ENCODE data around the gene GRAMD1C.

GRAMD1C gene

DNA sequence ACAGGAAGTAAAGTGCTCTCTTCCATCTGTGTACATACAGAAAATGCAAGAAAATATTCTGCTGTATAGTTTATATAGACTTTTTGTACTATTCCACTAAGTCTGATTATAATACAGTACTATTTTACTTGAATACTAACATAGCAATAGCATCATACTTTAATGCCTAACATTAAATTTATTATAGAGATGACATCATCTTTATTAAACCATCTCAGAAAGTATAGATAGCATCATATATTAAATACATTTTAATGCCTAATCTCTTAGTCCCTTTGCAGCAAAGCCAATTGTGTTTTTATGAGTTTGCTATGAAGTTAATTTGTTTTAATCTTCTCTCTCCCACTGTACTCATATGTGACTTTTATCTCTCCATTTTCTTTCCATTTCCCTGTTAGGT, 69.5 kb downstream of the GRAMD1C start:
- no peak overlapping the region for H2BK5ac ChIP-seq (ENCODE audit: low read length)
- no peak overlapping the region for H3K23ac ChIP-seq (ENCODE audit: low read length)
- no peak overlapping the region for H4K5ac ChIP-seq (ENCODE audit: low read length)
- H3K79me1 ChIP-seq (ENCODE audit: low read length): no peaks in the 10 kb centered on the region
- H3K4me1 ChIP-seq (ENCODE audit: control insufficient read depth, low read depth, low read length): no peaks in the 10 kb centered on the region
- no peak overlapping the region for H3K27ac ChIP-seq (ENCODE audit: low read depth, low read length)
- no peak overlapping the region for H3K9ac ChIP-seq (ENCODE audit: low read length)
- H3K4me3 ChIP-seq (ENCODE audit: low read length): no peak overlapping the region
- no peak overlapping the region for H4K8ac ChIP-seq (ENCODE audit: low read depth, low read length)
- DNase-seq: no peak
- H2BK120ac ChIP-seq (ENCODE audit: low read depth, low read length): no peak overlapping the region
- H2AK5ac ChIP-seq (ENCODE audit: low read length): no peak overlapping the region
- no peak overlapping the region for H2BK15ac ChIP-seq (replicated peaks; ENCODE audit: low read depth)
- no peaks in the 10 kb centered on the region for H3K79me2 ChIP-seq (ENCODE audit: control insufficient read depth, insufficient read depth, low read length)
- H3K4me2 ChIP-seq (ENCODE audit: low read length): no peak overlapping the region
- no peaks in the 10 kb centered on the region for H3K36me3 ChIP-seq (ENCODE audit: control insufficient read depth, insufficient read depth, low read length)
- H3K18ac ChIP-seq (ENCODE audit: low read length): no peak overlapping the region
- H3K4ac ChIP-seq (ENCODE audit: low read depth, low read length): no peak overlapping the region
- no peaks in the 10 kb centered on the region for H3K27me3 ChIP-seq (ENCODE audit: insufficient read depth, low read length, poor library complexity)
- no peak overlapping the region for H3K56ac ChIP-seq (ENCODE audit: low read length)

- no peak for DNase-seq
- Histone ChIP-seq H3K27ac (ENCODE audit: low read depth, low read length) (no peak overlapping the region), H2AK5ac (ENCODE audit: low read length) (no peak overlapping the region), H3K18ac (ENCODE audit: low read length) (no peak overlapping the region), H2BK5ac (ENCODE audit: low read length) (no peak overlapping the region), H3K36me3 (ENCODE audit: control insufficient read depth, insufficient read depth, low read length) (no peaks in the 10 kb centered on the region), H3K79me2 (ENCODE audit: control insufficient read depth, insufficient read depth, low read length) (no peaks in the 10 kb centered on the region), H3K4me3 (ENCODE audit: low read length) (no peak overlapping the region), H3K4me2 (ENCODE audit: low read length) (no peak overlapping the region), H2BK15ac (replicated peaks; ENCODE audit: low read depth) (no peak overlapping the region), H3K27me3 (ENCODE audit: insufficient read depth, low read length, poor library complexity) (no peaks in the 10 kb centered on the region), H3K79me1 (ENCODE audit: low read length) (no peaks in the 10 kb centered on the region), H2BK120ac (ENCODE audit: low read depth, low read length) (no peak overlapping the region), H4K5ac (ENCODE audit: low read length) (no peak overlapping the region), H3K56ac (ENCODE audit: low read length) (no peak overlapping the region), H3K4ac (ENCODE audit: low read depth, low read length) (no peak overlapping the region), H3K9ac (ENCODE audit: low read length) (no peak overlapping the region), H4K8ac (ENCODE audit: low read depth, low read length) (no peak overlapping the region), H3K4me1 (ENCODE audit: control insufficient read depth, low read depth, low read length) (no peaks in the 10 kb centered on the region), H3K23ac (ENCODE audit: low read length) (no peak overlapping the region)
- WGBS (ENCODE audit: extremely low coverage, insufficient coverage, low lambda C conversion rate): no CpG with 5 or more reads among the region's 5 CpGs
Observed at GRCh38 chr3:113910966-113911365, 72.4 kb downstream of the GRAMD1C start.

GRCh38 chr3:113912552-113913236, 74.1 kb downstream of the GRAMD1C start:
- no peak overlapping the region for H2BK120ac ChIP-seq (ENCODE audit: low read depth, low read length)
- peak; percentile 85 for DNase-seq
- H3K36me3 ChIP-seq (ENCODE audit: control insufficient read depth, insufficient read depth, low read length): no peaks in the 10 kb centered on the region
- no peak overlapping the region for H3K56ac ChIP-seq (ENCODE audit: low read length)
- no peaks in the 10 kb centered on the region for H3K79me2 ChIP-seq (ENCODE audit: control insufficient read depth, insufficient read depth, low read length)
- no peak overlapping the region for H3K23ac ChIP-seq (ENCODE audit: low read length)
- no peaks in the 10 kb centered on the region for H3K4me1 ChIP-seq (ENCODE audit: control insufficient read depth, low read depth, low read length)
- no peaks in the 10 kb centered on the region for H3K27me3 ChIP-seq (ENCODE audit: insufficient read depth, low read length, poor library complexity)
- H3K4ac ChIP-seq (ENCODE audit: low read depth, low read length): no peak overlapping the region
- H2BK15ac ChIP-seq (replicated peaks; ENCODE audit: low read depth): no peak overlapping the region
- no peak overlapping the region for H3K27ac ChIP-seq (ENCODE audit: low read depth, low read length)
- WGBS (ENCODE audit: extremely low coverage, insufficient coverage, low lambda C conversion rate): no CpG with 5 or more reads among the region's 3 CpGs
- no peak overlapping the region for H3K4me2 ChIP-seq (ENCODE audit: low read length)
- H3K18ac ChIP-seq (ENCODE audit: low read length): no peak overlapping the region
- no peaks in the 10 kb centered on the region for H3K79me1 ChIP-seq (ENCODE audit: low read length)
- no peak overlapping the region for H3K4me3 ChIP-seq (ENCODE audit: low read length)
- H4K5ac ChIP-seq (ENCODE audit: low read length): no peak overlapping the region
- H2BK5ac ChIP-seq (ENCODE audit: low read length): no peak overlapping the region
- no peak overlapping the region for H2AK5ac ChIP-seq (ENCODE audit: low read length)
- no peak overlapping the region for H4K8ac ChIP-seq (ENCODE audit: low read depth, low read length)
- no peak overlapping the region for H3K9ac ChIP-seq (ENCODE audit: low read length)

DNA sequence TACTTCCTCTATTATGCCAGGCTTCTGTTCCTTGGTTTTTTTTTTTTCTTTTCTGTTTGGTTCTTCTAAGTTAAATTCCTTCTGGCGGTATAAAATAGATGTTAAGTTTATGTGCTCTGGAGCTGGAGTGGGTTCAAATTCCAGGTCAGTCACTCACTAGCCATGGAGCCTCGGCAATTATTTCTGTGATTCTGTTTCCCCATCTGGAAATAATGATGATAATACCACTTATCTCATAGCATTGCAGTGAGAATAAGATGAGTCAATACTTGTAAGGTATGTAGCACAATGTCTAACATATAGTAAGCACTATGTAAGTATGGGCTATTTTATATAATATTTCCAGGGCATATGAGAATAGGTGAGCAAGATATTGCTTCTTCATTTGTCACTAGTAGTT, 76.1 kb downstream of the GRAMD1C start:
- no peak overlapping the region for H3K23ac ChIP-seq (ENCODE audit: low read length)
- H3K56ac ChIP-seq (ENCODE audit: low read length): no peak overlapping the region
- no peak for DNase-seq
- no peaks in the 10 kb centered on the region for H3K79me2 ChIP-seq (ENCODE audit: control insufficient read depth, insufficient read depth, low read length)
- no peak overlapping the region for H3K27ac ChIP-seq (ENCODE audit: low read depth, low read length)
- H3K36me3 ChIP-seq (ENCODE audit: control insufficient read depth, insufficient read depth, low read length): no peaks in the 10 kb centered on the region
- no peaks in the 10 kb centered on the region for H3K4me1 ChIP-seq (ENCODE audit: control insufficient read depth, low read depth, low read length)
- H3K4me2 ChIP-seq (ENCODE audit: low read length): no peak overlapping the region
- H4K5ac ChIP-seq (ENCODE audit: low read length): no peak overlapping the region
- H3K18ac ChIP-seq (ENCODE audit: low read length): no peak overlapping the region
- no peak overlapping the region for H3K4me3 ChIP-seq (ENCODE audit: low read length)
- no peak overlapping the region for H2AK5ac ChIP-seq (ENCODE audit: low read length)
- H3K27me3 ChIP-seq (ENCODE audit: insufficient read depth, low read length, poor library complexity): no peaks in the 10 kb centered on the region
- H4K8ac ChIP-seq (ENCODE audit: low read depth, low read length): no peak overlapping the region
- no peak overlapping the region for H3K4ac ChIP-seq (ENCODE audit: low read depth, low read length)
- WGBS (ENCODE audit: extremely low coverage, insufficient coverage, low lambda C conversion rate): no CpG with 5 or more reads among the region's 2 CpGs
- H3K79me1 ChIP-seq (ENCODE audit: low read length): no peaks in the 10 kb centered on the region
- no peak overlapping the region for H2BK120ac ChIP-seq (ENCODE audit: low read depth, low read length)
- H2BK15ac ChIP-seq (replicated peaks; ENCODE audit: low read depth): no peak overlapping the region
- H3K9ac ChIP-seq (ENCODE audit: low read length): no peak overlapping the region
- H2BK5ac ChIP-seq (ENCODE audit: low read length): no peak overlapping the region

DNA sequence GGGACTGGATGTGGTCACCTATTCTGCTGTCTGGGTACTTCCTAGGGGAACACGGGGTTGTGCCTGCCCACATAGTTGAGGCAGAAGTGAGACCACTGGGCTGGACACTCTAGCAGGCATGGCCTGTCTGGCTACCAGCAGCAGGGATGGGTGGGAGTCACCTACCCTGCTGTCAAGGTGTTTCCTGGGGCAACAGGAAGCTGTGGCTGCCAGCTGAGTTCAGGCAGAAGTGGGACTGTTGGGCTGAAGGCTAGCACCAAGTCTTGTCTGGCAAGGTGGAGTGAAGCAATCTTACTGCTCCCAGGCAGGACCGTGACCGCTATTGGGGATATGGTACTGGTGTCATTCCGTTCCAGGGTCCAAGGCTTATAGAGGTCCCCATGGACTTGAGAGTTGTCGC, 89.0 kb downstream of the GRAMD1C start:
- no peak overlapping the region for H3K9ac ChIP-seq (ENCODE audit: low read length)
- H3K4me2 ChIP-seq (ENCODE audit: low read length): no peak overlapping the region
- H3K4ac ChIP-seq (ENCODE audit: low read depth, low read length): no peak overlapping the region
- H3K79me2 ChIP-seq (ENCODE audit: control insufficient read depth, insufficient read depth, low read length): no peaks in the 10 kb centered on the region
- no peak overlapping the region for H2BK5ac ChIP-seq (ENCODE audit: low read length)
- WGBS (ENCODE audit: extremely low coverage, insufficient coverage, low lambda C conversion rate): no CpG with 5 or more reads among the region's 5 CpGs
- no peak overlapping the region for H4K5ac ChIP-seq (ENCODE audit: low read length)
- no peaks in the 10 kb centered on the region for H3K27me3 ChIP-seq (ENCODE audit: insufficient read depth, low read length, poor library complexity)
- no peak overlapping the region for H3K23ac ChIP-seq (ENCODE audit: low read length)
- H2AK5ac ChIP-seq (ENCODE audit: low read length): no peak overlapping the region
- no peak overlapping the region for H3K18ac ChIP-seq (ENCODE audit: low read length)
- H4K8ac ChIP-seq (ENCODE audit: low read depth, low read length): no peak overlapping the region
- H3K79me1 ChIP-seq (ENCODE audit: low read length): no peaks in the 10 kb centered on the region
- H2BK15ac ChIP-seq (replicated peaks; ENCODE audit: low read depth): no peak overlapping the region
- no peak overlapping the region for H3K56ac ChIP-seq (ENCODE audit: low read length)
- H3K36me3 ChIP-seq (ENCODE audit: control insufficient read depth, insufficient read depth, low read length): no peaks in the 10 kb centered on the region
- no peak overlapping the region for H2BK120ac ChIP-seq (ENCODE audit: low read depth, low read length)
- H3K4me3 ChIP-seq (ENCODE audit: low read length): no peak overlapping the region
- no peaks in the 10 kb centered on the region for H3K4me1 ChIP-seq (ENCODE audit: control insufficient read depth, low read depth, low read length)
- H3K27ac ChIP-seq (ENCODE audit: low read depth, low read length): no peak overlapping the region
- DNase-seq: no peak

DNA sequence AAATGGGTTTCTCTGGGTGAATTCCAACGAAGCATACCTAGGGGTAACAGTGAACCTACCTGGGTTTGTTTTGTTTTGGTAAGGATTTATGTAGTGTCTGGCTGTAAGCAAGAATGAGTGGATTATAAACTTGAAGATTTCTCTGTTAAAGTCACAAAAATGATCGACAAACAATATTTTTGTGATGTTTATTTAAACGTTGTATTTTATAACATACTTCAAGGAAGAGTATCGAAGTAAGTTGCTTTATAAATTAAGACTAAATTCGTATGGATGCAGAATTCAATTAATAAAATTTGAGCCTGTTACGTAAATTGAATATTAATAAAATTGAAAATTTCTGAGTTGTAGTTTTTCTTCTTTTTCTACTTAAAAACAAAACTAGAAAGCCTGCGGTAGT, 108.2 kb downstream of the GRAMD1C start:
- Histone ChIP-seq H2AK5ac (ENCODE audit: low read length) (no peak overlapping the region), H2BK120ac (ENCODE audit: low read depth, low read length) (no peak overlapping the region), H3K79me2 (ENCODE audit: control insufficient read depth, insufficient read depth, low read length) (no peaks in the 10 kb centered on the region), H3K4me1 (ENCODE audit: control insufficient read depth, low read depth, low read length) (peaks cover 3% of the 10 kb centered on the region), H3K79me1 (ENCODE audit: low read length) (no peaks in the 10 kb centered on the region), H3K18ac (ENCODE audit: low read length) (no peak overlapping the region), H4K5ac (ENCODE audit: low read length) (no peak overlapping the region), H3K56ac (ENCODE audit: low read length) (no peak overlapping the region), H2BK15ac (replicated peaks; ENCODE audit: low read depth) (no peak overlapping the region), H3K4me2 (ENCODE audit: low read length) (no peak overlapping the region), H3K36me3 (ENCODE audit: control insufficient read depth, insufficient read depth, low read length) (no peaks in the 10 kb centered on the region), H3K4ac (ENCODE audit: low read depth, low read length) (no peak overlapping the region), H3K4me3 (ENCODE audit: low read length) (no peak overlapping the region), H3K27me3 (ENCODE audit: insufficient read depth, low read length, poor library complexity) (no peaks in the 10 kb centered on the region), H3K27ac (ENCODE audit: low read depth, low read length) (no peak overlapping the region), H3K9ac (ENCODE audit: low read length) (no peak overlapping the region), H2BK5ac (ENCODE audit: low read length) (no peak overlapping the region), H4K8ac (ENCODE audit: low read depth, low read length) (no peak overlapping the region), H3K23ac (ENCODE audit: low read length) (no peak overlapping the region)
- 100% methylated on average over 3 of the region's 7 CpGs for WGBS (ENCODE audit: extremely low coverage, insufficient coverage, low lambda C conversion rate)
- no peak for DNase-seq
